Chondrocyte (in vitro differentiated cells): ENCODE measurements around the gene RAD51B. TPM values are rescaled to one million over a fixed set of nuclear protein-coding genes. Genes with fewer than 3 reads are reported as not detected.

Source experiments
- DNase-seq: peaks from one replicate; pipeline ENCODE4 v3.0.0; 2021; ENCODE audit warnings: mixed read lengths, low spot score
- H3K27ac Mint-ChIP-seq: one replicate; pipeline ENCODE4 v1.8.0; 2021; ENCODE audit warnings: mild to moderate bottlenecking, moderate library complexity, mixed read lengths; ENCODE audit not compliant: unreplicated experiment
- H3K27me3 Mint-ChIP-seq: 2 replicates; pipeline ENCODE4 v1.8.0; 2021; ENCODE audit warnings: low read depth, mixed read lengths
- H3K36me3 Mint-ChIP-seq: 2 replicates; pipeline ENCODE4 v1.8.0; 2021; ENCODE audit warnings: low read depth, mixed read lengths
- H3K4me1 Mint-ChIP-seq: 2 replicates; pipeline ENCODE4 v1.8.0; 2021; ENCODE audit warnings: low read depth, mild to moderate bottlenecking, mixed read lengths
- H3K4me3 Mint-ChIP-seq: one replicate; pipeline ENCODE4 v1.8.0; 2021; ENCODE audit warnings: mild to moderate bottlenecking, moderate library complexity, mixed read lengths; ENCODE audit not compliant: unreplicated experiment
- H3K9me3 Mint-ChIP-seq: 2 replicates; pipeline ENCODE4 v1.8.0; 2021; ENCODE audit warnings: low read depth, mixed read lengths
- CTCF ChIP-seq: fragments of 200-600 bp; sonication (generic); IDR thresholded peaks from 2 replicates; pipeline ENCODE4 v1.5.0; 2021; ENCODE audit warnings: antibody characterized with exemption, mild to moderate bottlenecking, moderate library complexity
- total RNA-seq: library from RNA; stranded (reverse); gene quantifications from 3 replicates; pipeline ENCODE4 v1.2.1, GENCODE V29; 2021

Gene RAD51B
- total RNA-seq, 1 donor from 2014 or later: 8.2 TPM

- Mint-ChIP-seq H3K36me3 (no peaks in the 10 kb centered on the region), H3K27me3 (no peaks in the 10 kb centered on the region), H3K9me3 (no peaks in the 10 kb centered on the region), H3K4me1 (peaks cover 2% of the 10 kb centered on the region), H3K27ac (no peak overlapping the region), H3K4me3 (no peak overlapping the region)
- no peak for DNase-seq
- no peak for TF ChIP-seq CTCF
Observed at GRCh38 chr14:68228656-68229055, 409.1 kb downstream of the RAD51B start.

GRCh38 chr14:68229423-68230100, 410.0 kb downstream of the RAD51B start:
- no peaks in the 10 kb centered on the region for H3K36me3 Mint-ChIP-seq
- no peak for TF ChIP-seq CTCF
- no peak for DNase-seq
- no peaks in the 10 kb centered on the region for H3K4me1 Mint-ChIP-seq
- no peaks in the 10 kb centered on the region for H3K27me3 Mint-ChIP-seq
- no peaks in the 10 kb centered on the region for H3K9me3 Mint-ChIP-seq
- no peak overlapping the region for H3K4me3 Mint-ChIP-seq
- peak overlapping the region; percentile 1 for H3K27ac Mint-ChIP-seq

GRCh38 chr14:68230202-68230949, 410.8 kb downstream of the RAD51B start:
- Mint-ChIP-seq H3K36me3 (no peaks in the 10 kb centered on the region), H3K4me3 (no peak overlapping the region), H3K27ac (peak overlapping the region; percentile 1), H3K27me3 (no peaks in the 10 kb centered on the region), H3K9me3 (no peaks in the 10 kb centered on the region), H3K4me1 (no peaks in the 10 kb centered on the region)
- no peak for TF ChIP-seq CTCF
- DNase-seq: no peak

GRCh38 chr14:68230950-68231717, 411.6 kb downstream of the RAD51B start:
- no peak overlapping the region for H3K4me3 Mint-ChIP-seq
- no peak overlapping the region for H3K27ac Mint-ChIP-seq
- no peaks in the 10 kb centered on the region for H3K4me1 Mint-ChIP-seq
- H3K36me3 Mint-ChIP-seq: no peaks in the 10 kb centered on the region
- no peak for TF ChIP-seq CTCF
- no peak for DNase-seq
- no peaks in the 10 kb centered on the region for H3K27me3 Mint-ChIP-seq
- H3K9me3 Mint-ChIP-seq: no peaks in the 10 kb centered on the region

- H3K9me3 Mint-ChIP-seq: no peaks in the 10 kb centered on the region
- no peak for DNase-seq
- peak; percentile 38 for TF ChIP-seq CTCF
- no peak overlapping the region for H3K27ac Mint-ChIP-seq
- no peak overlapping the region for H3K4me3 Mint-ChIP-seq
- H3K4me1 Mint-ChIP-seq: peaks cover 2% of the 10 kb centered on the region
- H3K27me3 Mint-ChIP-seq: no peaks in the 10 kb centered on the region
- H3K36me3 Mint-ChIP-seq: no peaks in the 10 kb centered on the region
Observed at GRCh38 chr14:68231898-68232297, 412.3 kb downstream of the RAD51B start.
